ENCODE measurements around the gene SMC1B.

DNA sequence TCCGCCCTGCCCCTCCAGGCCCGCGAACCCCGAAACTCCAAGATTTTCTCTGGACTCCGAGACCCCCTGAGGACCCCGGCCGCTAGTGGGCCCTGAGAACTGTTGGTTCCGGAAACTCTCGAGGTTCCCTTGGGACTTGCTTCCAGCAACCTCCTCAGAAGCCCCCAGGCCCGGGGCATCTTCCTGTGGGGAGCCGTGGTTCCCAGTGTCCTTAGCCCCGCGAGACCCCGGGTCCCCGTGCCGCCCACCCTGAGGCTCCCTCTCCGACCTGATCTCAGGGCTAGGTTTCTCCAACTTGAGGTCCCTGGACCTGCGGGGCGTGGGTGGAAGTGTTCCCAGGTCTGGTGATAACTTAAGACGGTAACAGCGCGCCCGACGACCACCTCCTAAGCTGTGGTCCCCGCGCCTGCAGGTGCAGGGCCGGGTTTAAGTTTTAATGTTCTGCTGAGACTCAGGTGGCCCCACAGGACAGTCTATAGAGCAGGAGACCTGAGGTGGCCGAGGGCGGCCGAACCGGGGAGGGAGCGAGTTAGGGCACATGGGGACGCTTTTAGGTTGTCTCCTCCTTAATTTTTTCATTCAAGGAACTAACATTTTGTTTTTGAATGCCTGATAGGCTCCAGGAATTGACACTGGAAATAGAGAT is 102.9 kb downstream of the SMC1B start:
- TF ChIP-seq POLR2AphosphoS5 (IDR thresholded peaks at IDR 0.05) = no peak
- TF ChIP-seq, protein P1, sequence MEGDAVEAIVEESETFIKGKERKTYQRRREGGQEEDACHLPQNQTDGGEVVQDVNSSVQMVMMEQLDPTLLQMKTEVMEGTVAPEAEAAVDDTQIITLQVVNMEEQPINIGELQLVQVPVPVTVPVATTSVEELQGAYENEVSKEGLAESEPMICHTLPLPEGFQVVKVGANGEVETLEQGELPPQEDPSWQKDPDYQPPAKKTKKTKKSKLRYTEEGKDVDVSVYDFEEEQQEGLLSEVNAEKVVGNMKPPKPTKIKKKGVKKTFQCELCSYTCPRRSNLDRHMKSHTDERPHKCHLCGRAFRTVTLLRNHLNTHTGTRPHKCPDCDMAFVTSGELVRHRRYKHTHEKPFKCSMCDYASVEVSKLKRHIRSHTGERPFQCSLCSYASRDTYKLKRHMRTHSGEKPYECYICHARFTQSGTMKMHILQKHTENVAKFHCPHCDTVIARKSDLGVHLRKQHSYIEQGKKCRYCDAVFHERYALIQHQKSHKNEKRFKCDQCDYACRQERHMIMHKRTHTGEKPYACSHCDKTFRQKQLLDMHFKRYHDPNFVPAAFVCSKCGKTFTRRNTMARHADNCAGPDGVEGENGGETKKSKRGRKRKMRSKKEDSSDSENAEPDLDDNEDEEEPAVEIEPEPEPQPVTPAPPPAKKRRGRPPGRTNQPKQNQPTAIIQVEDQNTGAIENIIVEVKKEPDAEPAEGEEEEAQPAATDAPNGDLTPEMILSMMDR (IDR thresholded peaks at IDR 0.05) = no peak
- no peak for TF ChIP-seq POLR2A (IDR thresholded peaks at IDR 0.05)

All from gastroesophageal sphincter (tissue), 3 donors.